ENCODE data around the gene KRTAP6-1. TPM values are rescaled to one million over a fixed set of nuclear protein-coding genes. Genes with fewer than 3 reads are reported as not detected.

Gene KRTAP6-1
- total and polyA plus RNA-seq, 2 of the 4 experiments (the other 2 are of a cell fraction), result not detected

DNA sequence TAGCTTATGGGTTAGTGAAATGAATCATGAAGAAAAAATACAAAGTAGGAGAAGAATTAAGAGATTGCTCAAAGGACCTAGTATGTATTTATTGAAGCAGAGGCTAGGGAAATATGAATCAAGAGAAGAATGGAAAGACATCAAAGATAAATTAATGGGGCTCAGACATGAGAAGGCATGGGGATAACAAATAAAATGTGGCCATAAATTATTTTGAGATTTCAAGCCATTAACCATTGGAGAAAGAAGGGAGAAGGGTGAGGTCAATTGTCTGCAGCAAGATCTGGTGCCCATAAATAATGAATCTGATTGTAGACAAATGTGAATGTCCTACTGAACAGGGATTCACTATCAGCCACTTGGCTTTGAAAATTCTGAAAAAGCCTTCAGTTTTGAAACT lies 39.2 kb upstream of the KRTAP6-1 start:
- intact Hi-C loops (cut with micrococcal nuclease) (no loop called here), dilution Hi-C loops (cut with HindIII; ENCODE audit: low sequenced_read_pairs, unreplicated experiment) (no loop called here), in situ Hi-C loops (cut with MboI; ENCODE audit: low sequenced_read_pairs) (no loop called here)
- DNase-seq (no peak), ATAC-seq (ENCODE audit: low read depth) (no peak)
- Histone ChIP-seq H3K27me3 (ENCODE audit: control insufficient read depth, insufficient read depth, low read length) (no peaks in the 10 kb centered on the region), H2BK5ac (ENCODE audit: low read depth, low read length, poor library complexity, severe bottlenecking) (no peak overlapping the region), H3K56ac (ENCODE audit: extremely low read depth, insufficient read depth, low read length) (no peak overlapping the region), H3K4me1 (ENCODE audit: control insufficient read depth, insufficient read depth, low read length) (no peaks in the 10 kb centered on the region), H2BK15ac (ENCODE audit: low read depth, low read length) (no peak overlapping the region), H2BK120ac (ENCODE audit: low read depth, low read length) (no peak overlapping the region), H3K23ac (ENCODE audit: low read depth, low read length) (no peak overlapping the region), H3K4me3 (ENCODE audit: insufficient read depth, low read depth, low read length) (no peak overlapping the region), H3K14ac (replicated peaks; ENCODE audit: low read depth, low read length) (no peak overlapping the region), H2AFZ (replicated peaks; ENCODE audit: low read length, poor library complexity) (no peak overlapping the region), H4K91ac (ENCODE audit: insufficient read depth, low read depth, low read length) (no peak overlapping the region), H4K8ac (ENCODE audit: low read depth in 2 of 2, low read length in 2 of 2) (no peak overlapping the region), H3K4me2 (ENCODE audit: low read depth, low read length) (no peak overlapping the region), H3K36me3 (ENCODE audit: control insufficient read depth, insufficient read depth, low read length) (no peaks in the 10 kb centered on the region), H2AK9ac (replicated peaks; ENCODE audit: low read depth, low read length, poor library complexity) (no peak overlapping the region), H3K4ac (ENCODE audit: low read depth, low read length) (no peak overlapping the region), H3K9ac (ENCODE audit: low read depth, low read length) (no peak overlapping the region), H3K79me1 (ENCODE audit: low read depth in 1 of 2, low read length in 2 of 2) (no peaks in the 10 kb centered on the region), H2BK20ac (ENCODE audit: low read depth, low read length) (no peak overlapping the region), H4K20me1 (ENCODE audit: insufficient read depth, low read length) (no peaks in the 10 kb centered on the region), H3K27ac (ENCODE audit: insufficient read depth, low read length) (no peak overlapping the region), H4K5ac (ENCODE audit: low read depth, low read length) (no peak overlapping the region), H3K18ac (ENCODE audit: low read depth, low read length) (no peak overlapping the region), H2AK5ac (ENCODE audit: low read depth, low read length) (no peak overlapping the region), H3K9me3 (ENCODE audit: control insufficient read depth, insufficient read depth, low read length) (no peaks in the 10 kb centered on the region), H3K9me1 (ENCODE audit: insufficient read depth, low read length) (no peaks in the 10 kb centered on the region)
- POLR2A ChIA-PET (ENCODE audit: unreplicated experiment), result no interaction called here
- TF ChIP-seq MXI1 (IDR thresholded peaks at IDR 0.05; ENCODE audit: borderline replicate concordance, low read depth, low read length), result no peak
- no peak for TF ChIP-seq CHD1 (IDR thresholded peaks at IDR 0.05; ENCODE audit: low read depth, low read length)
- TF ChIP-seq FOS (IDR thresholded peaks at IDR 0.05; ENCODE audit: low read depth, low read length), result no peak
- no peak for TF ChIP-seq MAZ (IDR thresholded peaks at IDR 0.05; ENCODE audit: borderline replicate concordance, low read depth, low read length)
- no peak for TF ChIP-seq CEBPB (IDR thresholded peaks at IDR 0.05; ENCODE audit: low read depth, low read length)
- no peak for TF ChIP-seq BHLHE40 (IDR thresholded peaks at IDR 0.05; ENCODE audit: low read depth, low read length)
- TF ChIP-seq, protein P1, sequence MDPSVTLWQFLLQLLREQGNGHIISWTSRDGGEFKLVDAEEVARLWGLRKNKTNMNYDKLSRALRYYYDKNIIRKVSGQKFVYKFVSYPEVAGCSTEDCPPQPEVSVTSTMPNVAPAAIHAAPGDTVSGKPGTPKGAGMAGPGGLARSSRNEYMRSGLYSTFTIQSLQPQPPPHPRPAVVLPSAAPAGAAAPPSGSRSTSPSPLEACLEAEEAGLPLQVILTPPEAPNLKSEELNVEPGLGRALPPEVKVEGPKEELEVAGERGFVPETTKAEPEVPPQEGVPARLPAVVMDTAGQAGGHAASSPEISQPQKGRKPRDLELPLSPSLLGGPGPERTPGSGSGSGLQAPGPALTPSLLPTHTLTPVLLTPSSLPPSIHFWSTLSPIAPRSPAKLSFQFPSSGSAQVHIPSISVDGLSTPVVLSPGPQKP (IDR thresholded peaks at IDR 0.05; ENCODE audit: borderline replicate concordance, low read depth, low read length), result no peak
- no peak for TF ChIP-seq RFX5 (IDR thresholded peaks at IDR 0.05; ENCODE audit: low read depth, low read length)
- no peak for TF ChIP-seq MAFK (IDR thresholded peaks at IDR 0.05; ENCODE audit: low read depth, low read length)
- TF ChIP-seq, protein P2, sequence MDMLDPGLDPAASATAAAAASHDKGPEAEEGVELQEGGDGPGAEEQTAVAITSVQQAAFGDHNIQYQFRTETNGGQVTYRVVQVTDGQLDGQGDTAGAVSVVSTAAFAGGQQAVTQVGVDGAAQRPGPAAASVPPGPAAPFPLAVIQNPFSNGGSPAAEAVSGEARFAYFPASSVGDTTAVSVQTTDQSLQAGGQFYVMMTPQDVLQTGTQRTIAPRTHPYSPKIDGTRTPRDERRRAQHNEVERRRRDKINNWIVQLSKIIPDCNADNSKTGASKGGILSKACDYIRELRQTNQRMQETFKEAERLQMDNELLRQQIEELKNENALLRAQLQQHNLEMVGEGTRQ (IDR thresholded peaks at IDR 0.05; ENCODE audit: low read depth, low read length), result no peak
- TF ChIP-seq NFE2L2 (IDR thresholded peaks at IDR 0.05; ENCODE audit: low read depth, low read length), result no peak
- TF ChIP-seq RAD21 (IDR thresholded peaks at IDR 0.05; ENCODE audit: low read length), result no peak
- no peak for TF ChIP-seq SMC3 (IDR thresholded peaks at IDR 0.05; ENCODE audit: low read depth, low read length)
- TF ChIP-seq, protein P3, sequence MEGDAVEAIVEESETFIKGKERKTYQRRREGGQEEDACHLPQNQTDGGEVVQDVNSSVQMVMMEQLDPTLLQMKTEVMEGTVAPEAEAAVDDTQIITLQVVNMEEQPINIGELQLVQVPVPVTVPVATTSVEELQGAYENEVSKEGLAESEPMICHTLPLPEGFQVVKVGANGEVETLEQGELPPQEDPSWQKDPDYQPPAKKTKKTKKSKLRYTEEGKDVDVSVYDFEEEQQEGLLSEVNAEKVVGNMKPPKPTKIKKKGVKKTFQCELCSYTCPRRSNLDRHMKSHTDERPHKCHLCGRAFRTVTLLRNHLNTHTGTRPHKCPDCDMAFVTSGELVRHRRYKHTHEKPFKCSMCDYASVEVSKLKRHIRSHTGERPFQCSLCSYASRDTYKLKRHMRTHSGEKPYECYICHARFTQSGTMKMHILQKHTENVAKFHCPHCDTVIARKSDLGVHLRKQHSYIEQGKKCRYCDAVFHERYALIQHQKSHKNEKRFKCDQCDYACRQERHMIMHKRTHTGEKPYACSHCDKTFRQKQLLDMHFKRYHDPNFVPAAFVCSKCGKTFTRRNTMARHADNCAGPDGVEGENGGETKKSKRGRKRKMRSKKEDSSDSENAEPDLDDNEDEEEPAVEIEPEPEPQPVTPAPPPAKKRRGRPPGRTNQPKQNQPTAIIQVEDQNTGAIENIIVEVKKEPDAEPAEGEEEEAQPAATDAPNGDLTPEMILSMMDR (conservative IDR thresholded peaks at IDR 0.05; ENCODE audit: low read depth, low read length), result no peak
- TF ChIP-seq POLR2A (IDR thresholded peaks at IDR 0.05; ENCODE audit: low read depth, low read length), result no peak
- no peak for TF ChIP-seq RCOR1 (IDR thresholded peaks at IDR 0.05; ENCODE audit: insufficient replicate concordance, low read length)
- no TSS peak for BruUV-seq (replicated peaks)
- CTCF ChIA-PET, result interaction anchor here (0.6 kb wide), 1 partner anchor 35 kb away, joined by 3 read pairs; no protein-coding TSS in a partner anchor
